Measurements from ENCODE around the gene ONECUT1.

The ONECUT1 gene

GRCh38 chr15:52730594-52730993 is 59.5 kb downstream of the ONECUT1 start:
- DNase-seq, result no peak

GRCh38 chr15:52730173-52730572 is 60.0 kb downstream of the ONECUT1 start:
- DNase-seq, result no peak

- no peak for DNase-seq
Observed at GRCh38 chr15:52728899-52729298, 61.2 kb downstream of the ONECUT1 start.

GRCh38 chr15:52727815-52728214 is 62.3 kb downstream of the ONECUT1 start:
- no peak for DNase-seq

GRCh38 chr15:52726195-52726594 is 63.9 kb downstream of the ONECUT1 start:
- DNase-seq, result no peak

- DNase-seq, result no peak
Observed at GRCh38 chr15:52718551-52718950, 71.6 kb downstream of the ONECUT1 start.

- no peak for DNase-seq
Observed at GRCh38 chr15:52717924-52718323, 72.2 kb downstream of the ONECUT1 start.

- no peak for DNase-seq
Observed at GRCh38 chr15:52717481-52717880, 72.7 kb downstream of the ONECUT1 start.

GRCh38 chr15:52716536-52716935 is 73.6 kb downstream of the ONECUT1 start:
- DNase-seq, result no peak

- DNase-seq, result no peak
Observed at GRCh38 chr15:52715411-52715810, 74.7 kb downstream of the ONECUT1 start.

GRCh38 chr15:52714968-52715367 is 75.2 kb downstream of the ONECUT1 start:
- DNase-seq, result no peak

- DNase-seq, result no peak
Observed at GRCh38 chr15:52710708-52711389, 79.3 kb downstream of the ONECUT1 start.

- no peak for DNase-seq
Observed at GRCh38 chr15:52710050-52710707, 80.0 kb downstream of the ONECUT1 start.

- no peak for DNase-seq
Observed at GRCh38 chr15:52709187-52709981, 80.8 kb downstream of the ONECUT1 start.

Data from NCI-H1092 treated with DMSO at 0.1 percent for 48 hours (cell line).